HL-60 (cell line): Measurements from ENCODE around the gene SEMA4A.

ENCODE experiments used
- DNase-seq, 2 experiments: peaks; one replicate each; pipeline ENCODE4 v3.0.0-alpha.2; 2010 to 2020; ENCODE audit warnings: low read depth in 1 of 2, low spot score in 1 of 2
- H3K27ac ChIP-seq: fragments of 250-450 bp; sonication (Bioruptor Pico); replicated peaks from 2 replicates; pipeline ENCODE4 v1.5.1; 2020; ENCODE audit warnings: mild to moderate bottlenecking, moderate library complexity
- H3K27me3 ChIP-seq: fragments of 250-450 bp; sonication (Bioruptor Pico); 2 replicates; pipeline ENCODE4 v1.5.1; 2021; ENCODE audit warnings: mild to moderate bottlenecking, moderate library complexity; ENCODE audit not compliant: insufficient read depth, poor library complexity, severe bottlenecking
- H3K4me3 ChIP-seq: replicated peaks from 2 replicates; pipeline ENCODE4 v1.5.1; 2011; ENCODE audit warnings: mild to moderate bottlenecking, control low read depth, low read length; ENCODE audit not compliant: insufficient read depth
- GABPA ChIP-seq: IDR thresholded peaks from 2 replicates; pipeline ENCODE4 v1.6.1; 2012; ENCODE audit warnings: low read depth
- POLR2AphosphoS5 ChIP-seq: IDR thresholded peaks from 2 replicates; pipeline ENCODE4 v1.6.1; 2012; ENCODE audit warnings: low read depth
- SPI1 ChIP-seq: IDR thresholded peaks from 2 replicates; pipeline ENCODE4 v1.6.1; 2012; ENCODE audit warnings: low read depth, mild to moderate bottlenecking, borderline replicate concordance
- TF ChIP-seq, protein P1 (sequence below): IDR thresholded peaks from 2 replicates; pipeline ENCODE4 v1.6.1; 2012; ENCODE audit warnings: low read depth; ENCODE audit not compliant: insufficient replicate concordance
- TF ChIP-seq, protein P2 (sequence below): IDR thresholded peaks from one replicate; pipeline ENCODE4 v1.5.1; 2011; ENCODE audit warnings: low read length, control low read depth, inconsistent platforms; ENCODE audit not compliant: insufficient read depth

SEMA4A gene

DNA sequence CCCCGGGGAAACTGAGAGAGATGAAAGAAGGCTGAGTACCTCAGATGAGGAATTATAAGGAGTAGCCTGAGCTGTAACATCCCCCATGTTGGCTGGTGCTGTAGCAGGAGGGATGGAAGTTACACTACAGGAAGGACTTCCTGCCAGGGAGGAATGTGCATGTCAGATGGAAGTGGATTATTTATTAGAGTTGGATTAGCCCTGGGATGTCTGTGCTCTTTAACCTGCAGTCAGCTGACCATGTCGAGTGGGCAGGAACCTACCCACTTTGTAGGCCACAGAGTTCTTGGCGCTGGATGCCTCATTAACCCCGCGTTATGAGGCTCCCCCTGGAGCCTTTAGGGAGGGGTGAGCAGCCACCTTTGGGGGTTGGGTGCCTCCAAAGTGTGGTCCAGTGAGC is 757 bp upstream of the SEMA4A start:
- DNase-seq: no peak
- Histone ChIP-seq H3K4me3 (no peak overlapping the region), H3K27me3 (no peaks in the 10 kb centered on the region), H3K27ac (no peak overlapping the region)
- TF ChIP-seq, protein P1, sequence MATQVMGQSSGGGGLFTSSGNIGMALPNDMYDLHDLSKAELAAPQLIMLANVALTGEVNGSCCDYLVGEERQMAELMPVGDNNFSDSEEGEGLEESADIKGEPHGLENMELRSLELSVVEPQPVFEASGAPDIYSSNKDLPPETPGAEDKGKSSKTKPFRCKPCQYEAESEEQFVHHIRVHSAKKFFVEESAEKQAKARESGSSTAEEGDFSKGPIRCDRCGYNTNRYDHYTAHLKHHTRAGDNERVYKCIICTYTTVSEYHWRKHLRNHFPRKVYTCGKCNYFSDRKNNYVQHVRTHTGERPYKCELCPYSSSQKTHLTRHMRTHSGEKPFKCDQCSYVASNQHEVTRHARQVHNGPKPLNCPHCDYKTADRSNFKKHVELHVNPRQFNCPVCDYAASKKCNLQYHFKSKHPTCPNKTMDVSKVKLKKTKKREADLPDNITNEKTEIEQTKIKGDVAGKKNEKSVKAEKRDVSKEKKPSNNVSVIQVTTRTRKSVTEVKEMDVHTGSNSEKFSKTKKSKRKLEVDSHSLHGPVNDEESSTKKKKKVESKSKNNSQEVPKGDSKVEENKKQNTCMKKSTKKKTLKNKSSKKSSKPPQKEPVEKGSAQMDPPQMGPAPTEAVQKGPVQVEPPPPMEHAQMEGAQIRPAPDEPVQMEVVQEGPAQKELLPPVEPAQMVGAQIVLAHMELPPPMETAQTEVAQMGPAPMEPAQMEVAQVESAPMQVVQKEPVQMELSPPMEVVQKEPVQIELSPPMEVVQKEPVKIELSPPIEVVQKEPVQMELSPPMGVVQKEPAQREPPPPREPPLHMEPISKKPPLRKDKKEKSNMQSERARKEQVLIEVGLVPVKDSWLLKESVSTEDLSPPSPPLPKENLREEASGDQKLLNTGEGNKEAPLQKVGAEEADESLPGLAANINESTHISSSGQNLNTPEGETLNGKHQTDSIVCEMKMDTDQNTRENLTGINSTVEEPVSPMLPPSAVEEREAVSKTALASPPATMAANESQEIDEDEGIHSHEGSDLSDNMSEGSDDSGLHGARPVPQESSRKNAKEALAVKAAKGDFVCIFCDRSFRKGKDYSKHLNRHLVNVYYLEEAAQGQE: no peak
- TF ChIP-seq SPI1: no peak
- TF ChIP-seq, protein P2, sequence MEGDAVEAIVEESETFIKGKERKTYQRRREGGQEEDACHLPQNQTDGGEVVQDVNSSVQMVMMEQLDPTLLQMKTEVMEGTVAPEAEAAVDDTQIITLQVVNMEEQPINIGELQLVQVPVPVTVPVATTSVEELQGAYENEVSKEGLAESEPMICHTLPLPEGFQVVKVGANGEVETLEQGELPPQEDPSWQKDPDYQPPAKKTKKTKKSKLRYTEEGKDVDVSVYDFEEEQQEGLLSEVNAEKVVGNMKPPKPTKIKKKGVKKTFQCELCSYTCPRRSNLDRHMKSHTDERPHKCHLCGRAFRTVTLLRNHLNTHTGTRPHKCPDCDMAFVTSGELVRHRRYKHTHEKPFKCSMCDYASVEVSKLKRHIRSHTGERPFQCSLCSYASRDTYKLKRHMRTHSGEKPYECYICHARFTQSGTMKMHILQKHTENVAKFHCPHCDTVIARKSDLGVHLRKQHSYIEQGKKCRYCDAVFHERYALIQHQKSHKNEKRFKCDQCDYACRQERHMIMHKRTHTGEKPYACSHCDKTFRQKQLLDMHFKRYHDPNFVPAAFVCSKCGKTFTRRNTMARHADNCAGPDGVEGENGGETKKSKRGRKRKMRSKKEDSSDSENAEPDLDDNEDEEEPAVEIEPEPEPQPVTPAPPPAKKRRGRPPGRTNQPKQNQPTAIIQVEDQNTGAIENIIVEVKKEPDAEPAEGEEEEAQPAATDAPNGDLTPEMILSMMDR: no peak
- TF ChIP-seq POLR2AphosphoS5: no peak
- TF ChIP-seq GABPA: no peak

DNA sequence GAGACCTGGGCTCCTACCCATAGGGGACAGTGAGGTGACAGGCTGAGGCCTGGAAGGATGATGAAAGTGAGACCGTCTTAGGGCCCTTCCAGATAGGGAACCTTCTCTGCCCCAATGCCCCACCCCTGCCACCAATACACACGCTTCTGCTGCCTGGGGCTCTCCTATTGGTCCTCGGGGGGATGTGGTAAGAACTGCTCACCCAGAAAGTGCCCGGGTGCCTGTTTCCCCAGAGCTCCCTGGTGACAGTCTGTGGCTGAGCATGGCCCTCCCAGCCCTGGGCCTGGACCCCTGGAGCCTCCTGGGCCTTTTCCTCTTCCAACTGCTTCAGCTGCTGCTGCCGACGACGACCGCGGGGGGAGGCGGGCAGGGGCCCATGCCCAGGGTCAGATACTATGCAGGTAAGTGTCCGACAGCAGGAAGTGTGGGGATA is 948 bp downstream of the SEMA4A start:
- Histone ChIP-seq H3K27me3 (no peaks in the 10 kb centered on the region), H3K27ac (peak overlapping the region; percentile 81), H3K4me3 (peak overlapping the region; percentile 75)
- DNase-seq: peak; percentile 96 to 98
- TF ChIP-seq GABPA: peak; percentile 61
- peak; percentile 3; the same call in 1 of the 2 replicates for TF ChIP-seq POLR2AphosphoS5
- TF ChIP-seq SPI1: no peak

DNA sequence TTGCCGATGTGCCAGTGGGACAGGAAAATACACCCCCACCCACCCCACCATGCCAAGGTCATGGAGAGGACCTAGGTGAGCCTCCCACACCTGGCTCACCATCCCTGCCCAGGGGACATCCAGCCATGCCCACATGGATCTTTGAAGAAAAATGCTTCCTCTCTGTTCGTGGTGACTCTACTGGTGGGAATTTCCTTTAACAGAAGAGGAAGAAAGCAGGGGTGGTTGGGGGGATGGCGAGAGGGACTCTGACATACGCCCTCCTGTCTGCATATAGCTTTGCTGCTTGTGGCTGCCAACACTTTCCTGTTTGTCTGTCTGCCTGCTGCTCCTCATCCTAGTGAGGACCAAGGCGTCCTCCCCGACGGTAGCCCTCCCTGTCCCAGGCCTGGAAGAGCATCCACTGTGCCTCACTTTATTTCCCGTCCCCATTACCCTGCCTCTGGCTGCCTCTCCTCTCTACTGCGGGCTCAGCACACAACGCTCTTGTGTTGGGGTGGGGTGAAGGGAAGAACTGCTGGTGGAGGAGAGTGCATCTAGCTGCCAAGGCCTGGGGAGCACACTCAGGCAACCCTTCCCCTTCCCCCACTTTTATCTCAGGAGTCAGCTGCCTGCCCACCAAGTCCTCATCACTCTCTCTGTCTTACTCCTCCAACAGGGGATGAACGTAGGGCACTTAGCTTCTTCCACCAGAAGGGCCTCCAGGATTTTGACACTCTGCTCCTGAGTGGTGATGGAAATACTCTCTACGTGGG is 2.5 kb downstream of the SEMA4A start:
- TF ChIP-seq, protein P1: no peak
- no peak for TF ChIP-seq GABPA
- TF ChIP-seq, protein P2: no peak
- TF ChIP-seq SPI1: no peak
- TF ChIP-seq POLR2AphosphoS5: no peak
- H3K4me3 ChIP-seq: peak overlapping the region; percentile 75
- no peak for DNase-seq
- H3K27me3 ChIP-seq: no peaks in the 10 kb centered on the region
- no peak overlapping the region; the same call in 1 of the 2 replicates for H3K27ac ChIP-seq

DNA sequence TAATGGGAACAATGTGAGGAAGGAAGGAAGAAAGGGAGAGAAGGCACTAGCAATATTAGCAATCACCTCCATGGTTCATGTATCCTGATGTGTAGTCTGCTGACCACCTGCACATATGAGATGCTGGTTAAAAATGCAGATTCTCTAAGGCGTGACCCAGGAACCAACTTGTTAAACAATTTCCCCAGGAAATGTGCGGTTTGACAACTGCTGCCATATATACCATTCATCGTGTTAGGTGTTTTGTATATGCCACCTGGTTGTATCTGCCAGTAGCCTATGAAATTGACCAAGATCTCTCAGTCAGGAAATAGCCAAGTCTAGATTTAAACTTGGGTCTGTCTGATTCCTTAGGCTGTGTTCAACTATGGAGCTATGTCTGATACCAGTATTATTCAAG is 4.1 kb downstream of the SEMA4A start:
- Histone ChIP-seq H3K27ac (no peak overlapping the region), H3K4me3 (no peak overlapping the region), H3K27me3 (no peaks in the 10 kb centered on the region)
- no peak for DNase-seq
- TF ChIP-seq SPI1: no peak
- TF ChIP-seq POLR2AphosphoS5: no peak
- TF ChIP-seq, protein P2: no peak
- TF ChIP-seq, protein P1: no peak
